Thoracic aorta (tissue), 2 donors: ENCODE results near the gene GCDH. TPM values are rescaled to one million over a fixed set of nuclear protein-coding genes. Genes with fewer than 3 reads are reported as not detected.

ENCODE experiments used
- ATAC-seq: fragments of 150-250 bp; one replicate; pipeline ENCODE4 v1.8.0; 2017; ENCODE audit warnings: low read depth; ENCODE audit not compliant: insufficient number of reproducible peaks, low FRiP score
- DNase-seq: peaks from one replicate; pipeline ENCODE4 v3.0.0-alpha.2; 2020; ENCODE audit warnings: low spot score
- H3K27ac ChIP-seq, 2 donors: fragments of 200-600 bp; sonication (generic); 1 replicate in 1 of 2; 2 replicates in 1 of 2; pipeline ENCODE4 v1.5.1; 2016; ENCODE audit warnings: mild to moderate bottlenecking in 2 of 2, moderate library complexity in 2 of 2
- H3K27me3 ChIP-seq: fragments of 200-600 bp; sonication (generic); replicated peaks from 2 replicates; pipeline ENCODE4 v1.6.0; 2016; ENCODE audit warnings: mild to moderate bottlenecking; ENCODE audit not compliant: insufficient read depth
- H3K36me3 ChIP-seq: fragments of 200-600 bp; sonication (generic); one replicate; pipeline ENCODE4 v1.5.1; 2016
- H3K4me1 ChIP-seq, 2 donors: fragments of 200-600 bp; sonication (generic); 1 replicate in 1 of 2; 2 replicates in 1 of 2; pipeline versions ENCODE4 v1.5.1 to v1.6.0; 2016; ENCODE audit warnings: low read depth in 2 of 2, mild to moderate bottlenecking in 1 of 2; ENCODE audit not compliant: control insufficient read depth in 1 of 2
- H3K4me3 ChIP-seq: fragments of 200-600 bp; sonication (generic); 2 replicates; pipeline ENCODE4 v1.5.1; 2016; ENCODE audit warnings: mild to moderate bottlenecking
- H3K9me3 ChIP-seq: fragments of 200-600 bp; sonication (generic); 2 replicates; pipeline ENCODE4 v1.5.1; 2016
- total RNA-seq, 2 donors: library from RNA; depleted of rRNA; stranded (reverse); fragments of >200 nt; gene quantifications; one replicate each; pipeline versions ENCODE4 v1.1.0 to v1.2.3, GENCODE V29; 2016
- TF ChIP-seq, protein P1 (sequence below): fragments of 200-600 bp; sonication (generic); IDR thresholded peaks from one replicate; pipeline ENCODE4 v1.5.1; 2019; ENCODE audit warnings: antibody characterized with exemption

The GCDH gene
- total RNA-seq, 2 donors from 2014 or later = 30.2 to 60.7 TPM

DNA sequence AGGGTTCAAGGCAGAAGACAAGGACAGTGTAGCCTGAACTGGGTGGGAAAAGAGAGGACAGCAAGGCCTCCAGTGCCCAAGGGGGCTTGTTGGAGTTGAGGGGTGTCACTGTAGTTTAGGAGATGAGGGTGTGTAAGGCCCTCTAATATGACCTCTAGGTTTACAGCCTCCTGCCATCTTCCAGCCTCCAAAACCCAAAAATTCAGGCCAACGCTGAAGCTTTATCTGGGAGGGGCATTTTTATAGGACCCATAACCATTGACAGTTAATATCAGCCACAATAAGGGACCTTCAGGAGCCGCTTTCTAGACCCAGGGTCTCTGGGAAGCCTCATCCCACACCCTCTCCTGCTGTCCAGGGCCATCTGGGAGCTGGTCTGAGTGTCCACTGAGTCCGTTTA is 6.8 kb upstream of the GCDH start:
- ATAC-seq = no peak
- Histone ChIP-seq H3K36me3 (no peaks in the 10 kb centered on the region), H3K4me3 (no peak overlapping the region), H3K27ac (no peak overlapping the region), H3K9me3 (no peaks in the 10 kb centered on the region), H3K4me1 (peaks cover 8 to 23% of the 10 kb centered on the region in 2 donors), H3K27me3 (no peaks in the 10 kb centered on the region)
- TF ChIP-seq, protein P1, sequence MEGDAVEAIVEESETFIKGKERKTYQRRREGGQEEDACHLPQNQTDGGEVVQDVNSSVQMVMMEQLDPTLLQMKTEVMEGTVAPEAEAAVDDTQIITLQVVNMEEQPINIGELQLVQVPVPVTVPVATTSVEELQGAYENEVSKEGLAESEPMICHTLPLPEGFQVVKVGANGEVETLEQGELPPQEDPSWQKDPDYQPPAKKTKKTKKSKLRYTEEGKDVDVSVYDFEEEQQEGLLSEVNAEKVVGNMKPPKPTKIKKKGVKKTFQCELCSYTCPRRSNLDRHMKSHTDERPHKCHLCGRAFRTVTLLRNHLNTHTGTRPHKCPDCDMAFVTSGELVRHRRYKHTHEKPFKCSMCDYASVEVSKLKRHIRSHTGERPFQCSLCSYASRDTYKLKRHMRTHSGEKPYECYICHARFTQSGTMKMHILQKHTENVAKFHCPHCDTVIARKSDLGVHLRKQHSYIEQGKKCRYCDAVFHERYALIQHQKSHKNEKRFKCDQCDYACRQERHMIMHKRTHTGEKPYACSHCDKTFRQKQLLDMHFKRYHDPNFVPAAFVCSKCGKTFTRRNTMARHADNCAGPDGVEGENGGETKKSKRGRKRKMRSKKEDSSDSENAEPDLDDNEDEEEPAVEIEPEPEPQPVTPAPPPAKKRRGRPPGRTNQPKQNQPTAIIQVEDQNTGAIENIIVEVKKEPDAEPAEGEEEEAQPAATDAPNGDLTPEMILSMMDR = no peak
- no peak for DNase-seq

DNA sequence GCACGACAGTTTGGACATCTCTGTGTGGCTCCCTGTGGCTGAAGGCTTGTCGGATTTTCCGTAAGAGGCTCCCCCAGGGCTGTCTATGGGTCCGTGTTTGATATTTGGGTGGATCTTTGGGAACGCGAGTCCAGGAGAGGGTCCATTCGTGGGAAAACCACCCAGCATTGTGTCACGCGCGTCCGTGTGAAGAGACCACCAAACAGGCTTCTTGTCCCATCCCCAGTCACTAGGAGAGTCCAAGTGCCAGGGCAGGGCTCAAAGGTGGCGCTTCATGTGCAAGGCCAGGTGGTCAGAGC is 6.4 kb upstream of the GCDH start:
- Histone ChIP-seq H3K4me3 (no peak overlapping the region), H3K27ac (no peak overlapping the region), H3K27me3 (no peaks in the 10 kb centered on the region), H3K4me1 (peaks cover 8 to 23% of the 10 kb centered on the region in 2 donors), H3K9me3 (no peaks in the 10 kb centered on the region), H3K36me3 (no peaks in the 10 kb centered on the region)
- TF ChIP-seq, protein P1 = no peak
- DNase-seq (no peak), ATAC-seq (no peak)

DNA sequence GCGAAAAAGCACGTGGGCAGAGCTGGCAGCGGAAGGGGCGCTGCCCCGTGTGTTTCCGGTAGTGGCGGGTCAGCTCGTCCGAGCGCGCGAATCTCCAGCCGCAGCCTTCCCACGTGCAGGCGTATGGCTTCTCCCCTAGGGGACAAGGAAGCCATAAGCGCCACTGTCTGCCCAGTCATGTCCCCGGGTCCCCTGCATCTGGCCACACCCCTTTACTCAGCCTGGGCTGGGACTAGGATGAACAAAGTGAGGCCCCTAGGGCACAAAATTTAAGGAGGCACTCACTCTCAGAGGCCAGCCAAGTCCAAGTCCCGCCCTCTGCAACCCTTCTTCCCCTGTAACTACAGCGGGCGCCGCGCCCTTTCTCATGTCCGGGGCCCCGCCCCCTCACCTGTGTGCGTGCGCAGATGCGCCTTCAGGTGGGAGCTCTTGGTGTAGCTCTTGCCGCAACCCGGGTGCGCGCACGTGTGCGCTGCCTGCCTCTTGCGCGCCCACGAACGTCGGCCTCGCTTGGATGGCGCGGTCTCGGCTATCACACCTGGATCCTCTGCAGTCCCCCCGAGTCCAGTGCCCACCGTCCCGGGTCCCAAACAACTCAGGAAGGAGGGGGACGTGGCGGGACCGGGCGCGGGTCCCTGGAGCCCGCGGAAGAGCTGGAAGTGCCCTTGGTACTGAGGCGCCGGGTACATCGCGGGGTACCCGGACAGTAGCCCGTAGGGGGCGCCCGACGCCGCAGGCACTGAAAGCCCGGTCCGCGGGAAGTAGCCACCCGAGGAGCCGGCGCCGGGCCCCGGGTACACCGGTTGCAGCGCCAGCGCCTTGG is 5.8 kb upstream of the GCDH start:
- ATAC-seq (no peak), DNase-seq (no peak)
- Histone ChIP-seq H3K27me3 (no peaks in the 10 kb centered on the region), H3K9me3 (no peaks in the 10 kb centered on the region), H3K36me3 (no peaks in the 10 kb centered on the region), H3K27ac (peak overlapping the region in 1 of 2 donors; percentile 2), H3K4me3 (peak overlapping the region; percentile 63), H3K4me1 (peaks cover 8 to 21% of the 10 kb centered on the region in 2 donors)
- TF ChIP-seq, protein P1 = peak; percentile 39

DNA sequence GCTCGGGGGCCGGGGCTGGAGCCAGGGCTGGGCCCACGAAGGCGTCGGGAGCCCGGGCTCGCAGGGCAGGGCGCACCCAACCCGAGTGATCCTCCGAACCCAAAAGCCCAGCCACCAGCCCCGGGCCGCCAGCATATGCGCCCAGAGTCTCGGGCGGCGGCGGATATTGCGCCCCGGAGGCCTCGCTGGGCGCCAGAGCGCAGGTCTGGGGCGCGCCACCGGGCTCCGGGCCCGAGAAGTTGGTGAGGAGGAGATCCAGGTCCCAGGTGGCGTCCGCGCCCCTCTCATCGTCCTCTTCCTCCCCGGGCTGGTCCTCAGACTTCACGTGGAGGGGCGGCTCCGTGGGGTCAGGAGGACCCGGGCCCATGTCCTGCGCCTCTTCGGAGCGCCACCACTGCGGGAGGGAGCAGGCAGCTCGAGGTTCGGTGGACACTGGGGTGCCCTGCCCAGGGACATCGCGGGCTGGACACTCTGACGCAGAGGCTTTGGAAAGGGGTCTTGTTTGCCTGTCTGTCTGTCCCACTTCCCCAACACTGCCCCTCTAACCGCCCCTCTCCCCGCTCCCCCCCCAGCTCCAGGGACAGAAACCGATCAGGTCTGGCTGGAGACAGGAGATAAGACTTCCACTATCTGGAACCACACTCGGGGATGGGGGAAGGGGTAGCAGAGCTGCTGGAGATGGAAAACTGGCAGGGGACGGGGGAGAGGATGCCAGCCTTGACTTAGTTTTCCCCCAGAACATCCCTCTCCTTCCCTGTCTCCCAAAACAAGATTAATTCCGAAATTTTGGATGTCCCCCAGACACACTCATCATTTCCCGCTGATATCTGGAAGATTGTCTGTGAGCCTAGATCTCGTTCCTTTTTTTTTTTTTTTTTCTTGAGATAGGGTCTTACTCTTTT is 5.0 kb upstream of the GCDH start:
- TF ChIP-seq, protein P1 = peak; percentile 2
- ATAC-seq = no peak
- no peaks in the 10 kb centered on the region for H3K36me3 ChIP-seq

DNA sequence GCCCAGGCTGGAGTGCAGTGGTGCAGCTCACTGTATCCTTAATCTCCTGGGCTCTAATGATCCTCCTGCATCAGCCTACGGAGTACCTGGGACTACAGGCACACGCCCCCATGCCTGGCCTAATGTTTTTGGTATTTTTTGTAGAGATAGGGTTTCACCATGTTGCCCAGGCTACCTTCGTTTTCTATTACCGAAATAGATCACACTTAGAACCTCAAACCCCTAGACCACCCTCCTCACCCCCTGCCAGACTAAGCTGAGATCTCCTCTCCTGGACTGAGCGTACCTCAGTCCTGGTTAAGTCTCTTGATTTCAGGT is 4.3 kb upstream of the GCDH start:
- TF ChIP-seq, protein P1 = no peak
- Histone ChIP-seq H3K36me3 (no peaks in the 10 kb centered on the region), H3K9me3 (no peaks in the 10 kb centered on the region), H3K27me3 (no peaks in the 10 kb centered on the region), H3K4me3 (no peak overlapping the region), H3K27ac (no peak overlapping the region), H3K4me1 (peaks cover 10 to 23% of the 10 kb centered on the region in 2 donors)
- ATAC-seq (no peak), DNase-seq (no peak)

More for the DNA sequence above, 5.0 kb upstream of the GCDH start:
- no peaks in the 10 kb centered on the region for H3K27me3 ChIP-seq
- H3K4me1 ChIP-seq = peaks cover 8 to 20% of the 10 kb centered on the region in 2 donors
- H3K27ac ChIP-seq = no peak overlapping the region
- H3K9me3 ChIP-seq = no peaks in the 10 kb centered on the region
- no peak for DNase-seq
- H3K4me3 ChIP-seq = peak overlapping the region; percentile 63
